Fibroblast of peridontal ligament (primary cell): ENCODE data around the gene TIMM10.

ENCODE experiments used
- DNase-seq: peaks from one replicate; pipeline ENCODE4 v3.0.0-alpha.2; 2010; ENCODE audit errors: extremely low read depth

TIMM10 gene

DNA sequence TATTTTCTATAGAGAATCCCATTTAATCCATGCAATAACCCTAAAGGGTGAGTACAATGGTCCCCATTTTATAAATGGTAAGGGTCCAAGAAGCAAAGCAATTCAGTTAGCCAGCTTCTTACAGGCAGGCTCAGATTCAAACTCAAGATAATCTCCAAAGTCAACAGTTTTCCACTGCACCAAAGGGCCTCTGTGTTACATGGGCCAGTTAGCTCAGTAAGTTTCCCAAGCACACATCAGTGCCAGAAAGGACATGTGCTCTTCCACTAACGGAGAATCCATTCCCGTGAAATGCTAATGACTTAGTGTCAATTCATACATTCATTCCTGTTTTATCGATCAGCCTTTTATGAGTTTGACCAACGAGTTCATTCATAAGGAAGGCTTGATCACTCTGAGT, 26.0 kb downstream of the TIMM10 start:
- no peak for DNase-seq

DNA sequence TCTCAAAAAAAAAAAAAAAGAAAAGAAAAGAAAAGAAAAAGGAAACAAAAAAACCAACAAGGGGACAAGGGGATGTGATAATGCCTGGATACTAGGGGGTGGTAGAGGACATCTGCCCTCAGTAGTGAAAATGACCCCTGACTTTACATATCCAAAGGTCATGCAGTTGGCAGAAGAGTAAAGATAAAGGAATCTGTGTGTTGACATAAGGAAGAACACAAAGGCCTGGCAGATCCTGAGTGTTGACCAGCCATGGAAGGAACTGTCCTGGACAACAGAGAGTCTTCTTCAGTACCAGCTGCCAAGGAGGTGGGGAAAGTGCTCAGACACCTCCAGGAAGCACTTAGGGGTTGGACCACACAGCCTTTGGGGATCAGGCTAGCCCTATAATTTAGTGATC, 27.7 kb downstream of the TIMM10 start:
- no peak for DNase-seq

DNA sequence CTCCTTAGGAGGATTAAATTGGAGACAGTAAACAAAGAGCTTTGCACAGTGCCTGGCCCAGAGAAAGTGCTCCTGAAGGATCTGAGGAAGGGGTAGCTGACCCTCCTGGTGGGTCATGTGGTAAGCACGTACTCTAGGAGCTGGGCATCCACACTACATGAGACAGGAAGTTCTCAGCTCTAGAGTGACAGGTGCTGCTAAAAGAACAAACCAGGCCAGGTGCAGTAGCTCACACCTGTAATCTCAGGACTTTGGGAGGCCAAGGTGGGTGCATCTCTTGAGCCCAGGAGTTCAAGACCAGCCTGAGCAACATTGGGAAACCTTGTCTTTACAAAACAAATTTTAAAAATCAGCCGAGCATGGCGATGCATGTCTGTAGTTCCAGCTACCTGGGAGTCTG, 28.2 kb downstream of the TIMM10 start:
- no peak for DNase-seq

DNA sequence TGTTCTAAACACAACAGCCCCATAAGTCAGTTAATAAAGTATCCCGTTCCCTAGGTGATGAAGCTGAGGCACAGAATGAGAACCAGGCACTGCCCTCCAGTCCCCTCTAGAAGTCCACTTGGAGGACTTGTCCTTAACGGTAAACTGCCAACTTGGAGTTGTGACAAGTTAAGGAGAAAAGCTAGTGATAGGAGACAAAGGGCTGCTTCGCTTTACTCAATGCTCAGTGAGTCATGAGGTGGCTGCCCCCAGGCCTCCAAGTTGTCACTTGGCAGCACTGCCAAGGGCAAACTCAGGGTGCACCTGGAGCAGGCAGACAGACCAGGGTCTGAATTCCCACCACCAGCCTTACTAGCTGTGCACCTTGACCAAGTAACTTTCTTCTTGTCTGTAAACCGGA, 28.6 kb downstream of the TIMM10 start:
- no peak for DNase-seq

DNA sequence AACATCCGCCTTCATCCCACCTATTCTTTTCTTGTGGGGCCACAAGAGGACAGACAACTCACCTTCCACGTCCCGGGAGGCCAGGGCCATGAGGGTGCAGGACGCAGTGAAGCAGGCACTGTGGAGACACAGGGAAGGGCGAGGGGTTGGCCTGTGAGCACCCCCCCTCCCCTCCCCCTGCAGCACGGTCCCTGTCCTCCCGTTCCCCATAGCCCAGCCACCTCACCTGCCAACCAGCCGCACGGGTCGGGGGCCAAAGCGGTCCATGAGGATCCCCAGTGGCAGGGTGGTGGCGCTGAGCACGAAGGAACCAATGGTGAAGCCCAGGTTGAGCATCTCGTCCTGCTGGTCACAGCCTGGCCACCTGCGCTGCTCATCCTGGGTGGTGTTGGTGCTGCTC, 29.6 kb downstream of the TIMM10 start:
- DNase-seq, result no peak

DNA sequence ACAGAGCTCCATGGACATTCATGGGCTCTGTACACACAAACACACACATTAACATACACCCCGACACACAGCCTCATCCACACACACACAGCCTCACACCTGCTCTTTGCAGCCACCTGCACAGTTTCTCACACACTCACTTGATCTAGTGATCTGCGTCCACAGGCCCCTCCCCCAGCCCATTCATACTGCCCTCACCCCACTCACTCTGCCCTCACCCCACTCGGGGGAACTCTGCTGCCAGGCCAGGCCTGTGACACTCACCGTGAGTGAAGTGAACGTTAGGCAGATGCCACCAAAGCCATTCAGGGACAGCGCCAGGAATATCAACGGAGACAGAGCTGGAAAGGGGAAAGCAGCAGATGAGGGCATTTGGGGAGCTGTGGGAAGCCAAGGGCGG, 30.0 kb downstream of the TIMM10 start:
- no peak for DNase-seq

DNA sequence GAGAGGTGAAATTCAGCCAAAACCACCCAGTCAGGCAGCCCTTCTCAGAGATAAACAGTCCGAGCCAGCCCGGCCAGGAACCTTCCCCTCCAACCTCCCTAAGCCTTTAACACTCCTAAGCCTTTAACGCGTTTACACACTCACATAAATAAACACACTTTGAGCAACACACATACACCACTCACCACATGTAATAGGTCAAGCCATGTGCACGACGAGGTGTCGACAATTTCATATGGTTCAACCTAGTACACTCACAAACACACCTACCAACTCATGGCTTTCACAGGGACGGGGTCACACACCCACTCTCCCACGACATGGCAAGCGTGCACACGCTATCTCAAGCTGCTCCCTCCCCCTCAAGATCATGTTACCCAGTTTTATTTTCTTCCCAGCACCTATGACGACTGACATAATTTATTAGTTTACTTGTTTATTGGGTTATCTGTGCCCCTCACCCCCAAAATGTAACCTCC, 30.5 kb downstream of the TIMM10 start:
- DNase-seq, result no peak

DNA sequence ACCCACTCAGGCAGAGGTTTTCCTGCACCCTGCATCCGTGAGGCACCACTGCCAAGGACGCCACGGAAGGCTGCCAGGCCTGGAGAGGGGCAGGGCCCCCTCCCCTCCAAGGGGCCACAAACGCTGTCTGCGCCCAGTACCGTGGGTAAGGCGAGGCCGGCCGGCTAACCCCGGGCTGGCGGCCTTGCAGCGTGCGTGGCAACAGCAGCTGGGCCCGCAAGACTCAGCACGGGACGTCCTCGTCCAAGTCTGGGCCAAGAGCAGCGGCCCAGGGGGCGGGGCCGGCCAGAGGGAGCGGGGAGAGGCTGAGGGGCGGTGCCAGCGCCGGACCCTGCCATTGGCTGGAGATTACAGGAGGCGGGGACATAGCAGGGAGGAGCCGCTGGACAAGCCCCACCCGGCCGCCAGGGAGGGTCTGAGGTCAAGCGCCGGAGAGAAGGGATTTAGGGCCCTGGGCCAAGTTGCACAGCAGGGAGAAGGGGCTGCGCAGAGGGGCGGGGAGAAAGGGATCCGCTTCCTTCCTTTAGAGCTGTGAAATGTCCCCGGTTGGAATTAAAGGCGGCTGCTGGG, 31.1 kb downstream of the TIMM10 start:
- DNase-seq, result peak; percentile 83

DNA sequence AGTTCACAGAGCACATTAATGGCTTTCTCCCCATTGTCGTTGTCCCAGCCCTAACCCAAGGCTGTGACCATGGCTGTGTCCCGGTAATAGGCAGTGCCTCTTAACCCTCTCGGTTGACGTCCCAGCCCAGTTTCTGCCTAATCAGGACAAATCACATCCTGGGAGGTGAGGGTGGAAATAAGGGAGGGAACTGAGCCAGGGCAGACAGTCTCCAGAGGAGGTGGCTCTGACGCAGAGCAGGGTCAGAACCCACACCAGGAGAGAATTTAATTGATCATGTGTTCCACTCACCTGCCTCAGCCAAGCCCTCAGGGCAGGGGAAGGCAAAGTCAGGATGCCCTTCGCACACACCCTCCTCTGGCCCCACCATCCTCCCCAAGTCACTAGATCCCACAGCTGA, 32.0 kb downstream of the TIMM10 start:
- DNase-seq, result no peak

DNA sequence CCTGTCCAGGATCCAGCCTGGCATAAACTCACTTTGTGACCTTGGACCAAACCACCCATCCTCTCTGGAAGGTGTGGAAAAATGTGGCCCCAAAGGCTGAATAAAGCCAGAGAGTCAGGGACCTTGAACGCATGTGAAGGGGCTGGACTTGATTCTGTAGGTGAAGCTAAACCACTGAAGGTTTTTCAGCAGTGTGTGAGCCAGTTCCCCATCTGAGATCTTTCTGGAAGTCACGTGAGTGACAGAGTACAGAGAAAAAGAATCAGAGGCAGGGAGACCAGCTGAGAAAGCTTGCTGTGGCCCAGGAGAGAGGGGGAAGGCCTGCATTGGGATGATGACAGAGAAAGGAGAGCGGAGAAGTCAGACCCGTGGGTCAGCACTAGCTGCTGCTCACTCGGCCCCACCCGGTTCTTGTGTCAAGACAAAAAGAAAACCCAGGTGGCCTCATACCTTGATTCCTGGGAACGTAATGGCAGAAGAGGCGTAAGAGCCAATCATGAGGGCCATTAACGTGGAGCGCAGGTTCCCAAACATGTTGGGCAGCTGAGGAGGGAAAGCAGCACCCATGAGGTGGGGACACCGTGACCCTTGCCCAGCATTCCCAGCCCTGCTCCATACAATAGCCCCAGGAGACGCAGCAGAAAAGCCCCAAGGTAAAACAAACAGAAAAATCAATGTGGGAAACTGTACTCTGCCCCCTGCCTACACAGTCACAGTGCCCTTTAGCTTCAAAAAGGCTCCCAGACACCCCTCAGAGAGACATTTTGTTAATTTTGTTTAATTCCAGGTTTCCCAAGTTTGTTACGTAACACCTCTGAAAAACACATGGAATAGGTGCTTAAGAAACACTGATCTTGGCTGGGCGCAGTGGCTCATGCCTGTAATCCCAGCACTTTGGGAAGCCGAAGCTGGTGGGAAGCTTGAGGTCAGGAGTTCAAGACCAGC, 33.0 kb downstream of the TIMM10 start:
- DNase-seq, result no peak

DNA sequence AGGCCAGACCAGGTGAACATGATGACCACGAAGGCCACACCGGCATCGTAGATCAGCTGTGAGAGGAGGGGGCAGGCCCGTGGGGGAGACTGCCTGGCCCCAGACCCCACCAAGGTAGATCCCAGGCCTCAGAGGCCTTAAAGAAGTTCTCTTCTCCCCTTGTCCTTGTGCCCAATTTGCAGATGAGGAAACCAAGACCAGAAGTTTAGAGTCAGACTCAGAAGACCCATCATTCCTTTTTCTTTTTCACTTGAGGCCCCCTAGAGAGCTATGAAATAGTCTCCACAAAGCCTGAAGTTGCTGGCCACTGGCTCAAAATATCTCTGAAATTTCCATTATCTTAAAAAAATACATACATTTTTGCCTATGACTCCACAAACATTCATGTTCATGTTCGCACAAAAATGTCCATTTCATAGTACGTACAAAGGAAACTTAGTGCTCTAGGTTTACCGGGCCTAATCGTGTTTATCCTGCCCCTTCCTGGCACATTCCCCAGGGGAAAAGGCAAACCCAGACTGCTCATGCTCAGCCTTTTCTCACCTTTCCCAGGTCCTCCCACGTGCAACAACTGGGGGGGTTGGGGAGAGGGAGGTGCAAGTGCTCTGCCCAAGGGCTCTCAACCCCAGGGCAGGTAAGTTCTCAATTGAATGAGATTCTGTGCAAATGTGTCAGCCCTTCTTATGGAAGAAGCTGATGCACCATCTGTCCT, 34.3 kb downstream of the TIMM10 start:
- DNase-seq, result no peak

DNA sequence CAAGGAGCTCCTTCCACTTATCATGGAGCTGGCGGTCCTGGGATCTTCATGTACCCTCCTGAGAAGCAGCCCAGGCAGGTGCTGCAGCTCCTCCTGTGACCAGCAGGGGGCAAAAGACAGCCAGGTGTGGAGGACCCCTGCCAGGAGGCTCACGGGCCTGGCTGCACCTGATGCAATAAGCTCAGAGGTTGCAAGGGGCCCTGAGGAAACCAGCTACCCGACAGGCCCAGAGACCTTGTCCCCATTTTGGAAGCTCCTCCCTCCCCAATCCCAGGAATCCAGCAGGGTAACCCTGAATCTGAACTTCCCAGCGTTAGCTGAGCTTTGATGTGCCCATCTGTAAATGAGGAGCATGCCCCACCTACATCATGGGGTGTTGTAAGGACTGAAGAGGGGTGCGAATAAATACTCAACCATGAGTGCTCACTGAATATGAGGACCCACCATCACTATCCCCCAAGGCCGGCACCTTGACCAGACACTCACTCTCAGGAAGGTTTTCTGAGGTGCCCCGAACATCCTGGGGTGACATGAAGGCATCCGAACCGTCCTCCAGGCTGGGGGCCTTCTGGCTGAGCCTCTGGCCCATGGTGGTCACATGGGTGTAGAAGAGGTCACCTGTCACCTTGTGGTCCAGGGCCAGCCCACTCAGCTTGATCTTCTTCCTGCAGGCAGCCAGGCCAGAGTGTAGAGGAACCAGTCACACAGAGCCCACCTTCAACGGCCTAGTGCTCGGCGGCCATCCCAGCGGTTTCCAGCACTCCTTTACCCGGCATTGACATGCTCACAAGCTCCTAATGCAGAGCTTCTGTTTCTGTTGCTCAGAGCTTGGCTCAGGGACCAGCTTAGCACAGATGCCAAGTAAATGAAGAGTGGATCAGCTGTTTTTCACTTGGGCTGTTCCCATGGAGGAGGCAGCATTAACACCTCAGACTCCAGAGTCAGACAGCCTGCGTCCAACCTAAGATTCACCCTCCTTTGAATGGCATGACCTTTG, 36.7 kb downstream of the TIMM10 start:
- no peak for DNase-seq

DNA sequence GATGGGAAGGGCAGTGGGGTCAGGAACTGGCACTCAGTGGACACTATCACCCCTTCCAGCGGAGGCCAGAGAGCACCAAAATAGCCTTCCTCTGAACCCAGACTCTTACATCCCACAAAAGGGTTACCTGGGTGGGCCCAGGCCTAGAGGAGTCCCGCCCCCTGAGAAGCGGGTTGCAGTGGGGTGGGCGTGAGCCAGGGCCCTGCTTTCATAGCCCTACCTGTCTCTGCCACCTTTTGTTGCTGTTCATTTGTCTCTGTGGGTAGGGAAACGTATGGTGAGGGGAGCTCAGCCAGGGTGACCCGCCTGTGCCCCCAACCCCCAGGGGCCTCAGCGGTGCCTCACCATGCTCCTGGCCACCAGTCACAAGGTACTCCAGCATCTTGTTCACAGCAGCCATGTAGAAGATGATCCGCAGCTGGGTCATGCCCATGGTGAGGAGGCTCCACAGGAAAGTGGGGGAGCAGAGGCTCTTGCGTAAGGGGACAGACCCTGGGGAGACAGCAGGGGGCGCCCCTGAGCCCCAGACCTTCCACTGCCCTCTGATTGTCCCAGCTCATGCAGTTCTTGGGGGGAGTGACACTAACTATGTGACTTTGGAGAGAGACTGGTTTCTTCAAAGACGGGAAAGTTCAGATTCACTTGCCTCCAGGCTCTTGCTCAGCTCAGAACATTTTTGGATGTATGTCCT, 39.0 kb downstream of the TIMM10 start:
- DNase-seq, result peak; percentile 13

DNA sequence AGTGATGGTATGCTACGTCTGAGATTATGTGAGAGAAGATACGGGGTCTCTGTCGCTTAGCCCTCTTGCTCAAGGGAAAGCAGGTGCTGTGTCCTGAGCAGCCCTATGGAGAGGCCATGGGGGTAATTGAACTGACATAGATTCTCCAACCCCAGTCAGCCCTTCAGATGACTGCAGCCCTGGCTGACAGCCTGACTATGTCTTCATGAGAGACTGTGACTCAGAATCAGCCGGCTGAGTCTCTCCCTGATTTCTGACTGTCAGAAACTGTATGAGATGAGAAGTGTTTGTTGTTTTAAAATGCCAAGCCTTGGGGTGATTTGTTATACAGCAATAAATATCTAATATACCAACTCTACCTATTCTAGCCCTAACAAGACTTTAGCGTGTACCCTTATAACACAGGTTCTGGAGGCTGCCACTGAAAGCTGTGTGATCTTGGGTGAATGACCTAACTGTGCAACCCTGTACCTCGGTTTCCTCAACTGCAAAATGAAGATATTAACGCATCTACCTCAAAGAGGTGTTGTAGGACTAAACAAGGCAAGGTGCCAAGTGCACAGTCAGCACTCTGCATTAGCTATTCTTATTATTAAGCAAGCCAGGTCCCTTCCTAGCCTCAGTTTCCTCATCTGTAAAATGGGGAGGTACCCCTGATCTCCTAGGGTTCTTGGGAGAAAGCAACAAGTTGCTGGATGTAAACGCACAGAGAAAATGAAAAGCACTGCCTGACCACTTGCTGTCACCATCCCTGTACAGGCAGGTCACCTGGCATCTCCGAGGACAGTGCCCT, 39.9 kb downstream of the TIMM10 start:
- peak; percentile 18 for DNase-seq

DNA sequence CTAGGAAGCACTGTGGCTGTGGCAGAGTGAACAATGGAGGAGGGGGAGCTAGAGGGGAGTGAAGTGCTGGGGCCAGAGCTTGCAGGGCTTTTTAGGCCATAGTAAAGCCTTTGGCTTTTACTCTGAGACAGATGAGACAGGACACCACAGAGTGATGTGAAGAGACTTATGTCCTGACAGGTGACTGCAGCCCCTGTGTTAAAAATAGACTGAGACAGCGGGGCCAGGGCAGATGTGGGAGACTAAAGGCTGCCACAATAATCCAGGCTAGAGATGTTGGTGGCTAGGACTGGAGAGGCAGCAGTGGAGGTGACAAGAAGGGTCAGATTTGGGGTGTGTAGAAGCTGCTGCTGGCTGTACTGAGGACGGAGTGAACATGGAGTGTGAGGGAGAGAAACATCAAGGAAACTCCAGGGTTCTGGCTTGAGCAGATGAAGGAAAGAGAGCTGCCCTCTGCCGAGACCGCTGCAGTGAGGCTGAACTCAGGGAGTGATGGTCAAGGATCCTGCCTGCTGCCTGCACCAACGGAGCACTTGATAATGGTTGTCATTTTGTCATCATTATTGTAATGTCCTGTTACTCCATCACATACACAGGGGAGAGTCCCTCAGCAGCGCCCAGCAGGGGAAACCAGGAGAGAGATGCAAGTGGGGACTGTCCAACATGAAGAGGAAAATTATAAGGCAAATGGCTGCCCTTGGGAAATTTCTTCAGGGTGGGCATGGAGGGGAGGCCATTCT, 42.5 kb downstream of the TIMM10 start:
- no peak for DNase-seq

DNA sequence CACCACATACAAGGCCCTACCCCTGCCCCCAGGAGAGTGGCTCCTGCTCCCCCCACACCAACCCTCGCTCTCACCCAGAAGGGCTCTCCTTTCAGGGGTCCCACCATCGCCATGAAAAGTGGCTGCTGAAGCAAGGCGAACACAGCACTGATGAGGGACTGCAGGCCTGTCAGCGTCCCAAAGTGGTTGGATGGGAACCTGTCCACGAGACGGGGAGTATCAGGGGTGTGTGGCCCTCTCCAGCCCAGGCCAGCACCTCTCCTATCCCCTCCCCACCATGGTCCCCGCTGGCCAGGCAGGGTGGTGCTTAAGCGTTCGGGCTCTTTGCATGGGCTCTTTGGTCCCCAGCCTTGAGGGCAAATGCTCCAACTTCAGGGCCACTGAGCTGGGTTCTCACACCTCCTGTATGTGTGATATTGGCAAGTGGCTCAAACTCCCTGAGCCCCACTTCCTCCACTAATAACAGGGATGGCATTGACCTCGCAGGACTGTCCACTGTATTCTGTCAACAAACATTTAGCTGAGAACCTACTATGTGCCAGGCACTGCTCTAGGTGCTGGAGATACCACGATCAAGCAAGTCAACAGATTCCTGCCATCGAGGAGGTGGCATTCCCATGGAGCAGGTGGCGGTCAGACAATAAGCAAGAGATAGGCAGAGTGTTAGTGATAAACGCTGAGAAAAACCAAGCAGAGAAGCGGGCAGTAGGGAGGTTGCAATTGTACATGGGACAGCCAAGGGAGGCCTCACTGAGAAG, 43.4 kb downstream of the TIMM10 start:
- no peak for DNase-seq

DNA sequence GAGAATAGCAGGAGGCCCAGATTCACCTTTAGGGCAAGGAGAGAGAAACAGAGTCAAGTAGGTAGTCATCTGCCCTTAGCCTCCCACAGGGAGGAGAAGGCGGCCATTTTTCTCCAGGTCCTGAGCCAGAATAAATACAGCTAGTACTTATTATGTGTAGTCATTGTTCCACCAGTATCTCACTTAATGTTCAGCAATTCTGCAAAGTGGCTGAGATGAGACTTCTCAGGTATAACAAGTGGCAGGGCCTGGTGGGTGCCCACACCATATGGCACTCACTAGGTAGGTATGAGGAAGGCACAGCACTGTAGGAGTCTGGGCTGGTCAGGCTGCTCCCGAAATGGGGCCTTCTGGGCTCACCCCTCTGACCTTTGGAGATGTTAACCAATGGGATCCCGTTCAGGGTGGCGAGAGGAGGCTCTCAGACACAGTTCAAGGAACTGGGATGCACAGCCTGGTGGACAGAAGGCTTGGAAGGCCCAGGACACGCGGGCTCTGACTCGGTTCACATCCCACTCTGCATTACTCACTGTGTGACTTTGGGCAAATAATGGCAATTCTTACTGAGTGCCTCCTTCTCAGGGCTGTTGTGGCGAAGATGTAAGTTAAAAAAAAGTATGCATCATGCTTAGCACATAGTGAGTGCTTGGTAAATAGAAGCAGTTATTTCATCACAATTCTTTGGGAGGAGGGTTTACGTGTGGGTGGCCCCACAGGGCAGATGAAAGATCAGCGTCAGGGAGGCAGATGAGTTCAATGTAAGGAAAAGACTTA, 45.1 kb downstream of the TIMM10 start:
- peak; percentile 11 for DNase-seq
